ENCODE data around the gene AKT1.

Gene AKT1

GRCh38 chr14:104721505-104722431 lies 73.8 kb downstream of the AKT1 start:
- DNase-seq, result no peak
